Endometrium (tissue), 2 donors: Measurements from ENCODE around the gene FLVCR1.

Experiments
- FAIRE-seq: peaks from 2 replicates; lab custom pipeline; 2012; peaks lifted over from hg19 to GRCh38; lab: Jason Lieb, UNC
- donor health status: control.
- donor health status: control.

Gene FLVCR1

DNA sequence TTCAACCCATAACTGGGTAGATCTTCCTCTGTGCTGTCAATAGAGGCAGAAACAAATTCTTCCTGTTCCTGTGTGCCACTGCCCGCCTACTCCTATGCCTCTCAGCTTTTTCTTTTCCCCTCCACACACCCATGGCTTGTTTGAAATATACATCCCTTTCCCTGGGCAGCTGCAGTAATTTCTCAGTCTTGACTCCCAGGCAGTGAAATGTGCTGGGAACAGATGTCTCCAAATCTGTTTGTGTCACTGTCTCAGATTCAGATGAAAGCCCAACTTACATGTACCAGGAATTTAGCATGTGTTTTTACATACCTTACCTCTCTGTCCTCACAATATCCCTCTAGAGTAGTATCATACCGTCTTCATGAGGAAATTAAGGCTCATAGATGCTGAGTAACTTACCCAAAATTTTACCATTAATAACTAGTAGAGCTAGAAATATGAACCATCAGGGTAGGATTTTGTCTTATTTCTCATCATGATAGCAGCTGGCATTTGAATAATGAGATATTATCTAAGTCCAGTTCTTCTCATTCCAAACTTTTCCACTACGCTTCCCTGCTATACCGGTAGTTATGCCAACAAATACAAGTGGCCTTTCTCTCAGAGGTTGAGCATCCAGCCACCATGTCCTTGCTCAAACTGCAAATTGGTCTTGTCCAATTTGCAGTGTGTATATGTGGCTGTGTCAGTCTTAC is 87.5 kb downstream of the FLVCR1 start:
- FAIRE-seq: no peak

DNA sequence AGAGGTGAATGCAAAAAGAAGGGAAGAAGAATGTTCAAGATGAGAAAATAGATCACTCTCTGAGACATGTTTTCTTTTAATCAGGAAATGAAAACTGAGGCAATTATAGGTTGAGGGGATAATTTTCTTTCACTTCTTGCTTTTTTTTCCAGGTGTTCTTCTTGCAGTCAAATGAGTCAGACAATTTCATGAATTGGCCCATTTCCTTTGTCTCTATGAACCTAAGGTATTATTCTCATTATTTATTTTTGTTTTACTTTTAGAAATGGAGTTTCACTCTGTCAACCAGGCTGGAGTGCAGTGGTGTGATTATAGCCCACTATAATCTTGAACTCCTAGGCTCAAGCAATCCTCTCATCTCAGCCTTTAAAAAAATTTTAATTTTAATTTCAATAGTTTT is 88.8 kb downstream of the FLVCR1 start:
- no peak for FAIRE-seq
